ENCODE data around the gene RPS15. TPM values are rescaled to one million over a fixed set of nuclear protein-coding genes. Genes with fewer than 3 reads are reported as not detected.

Gene RPS15
- total and polyA plus RNA-seq, 2 of the 13 experiments (the other 11 are each of a cell fraction or from before 2014, with no cell fraction given): 695 to 1,411 TPM

- TF ChIP-seq TRAFD1 (CRISPR knock-in tag; IDR thresholded peaks at IDR 0.05; ENCODE audit: borderline replicate concordance) (no peak), FIP1L1 (IDR thresholded peaks at IDR 0.05; ENCODE audit: borderline replicate concordance, insufficient read depth, low read depth, low read length) (no peak), POGK (CRISPR knock-in tag; conservative IDR thresholded peaks at IDR 0.05) (no peak), BRF2 (CRISPR knock-in tag; IDR thresholded peaks at IDR 0.05) (no peak), ZNF629 (CRISPR knock-in tag; conservative IDR thresholded peaks at IDR 0.05) (no peak), DPF2 (CRISPR knock-in tag; IDR thresholded peaks at IDR 0.05; ENCODE audit: borderline replicate concordance, low read depth) (no peak), ZNF556 (CRISPR knock-in tag; IDR thresholded peaks at IDR 0.05; ENCODE audit: borderline replicate concordance) (no peak), USF2 (IDR thresholded peaks at IDR 0.05; ENCODE audit: low read depth, low read length) (no peak), USF2 (CRISPR knock-in tag; IDR thresholded peaks at IDR 0.05; ENCODE audit: borderline replicate concordance) (no peak)
Measured at GRCh38 chr19:1447504-1447903, 9.3 kb downstream of the RPS15 start (continued).
